HUES6 (cell line): ENCODE results near the gene LIX1L.
"Not testable (repeated sequence)": the region's sequence is repeated elsewhere in the genome, so short reads cannot be mapped to it uniquely, and the experiment has no call there.

Experiments used
- H3K27ac ChIP-seq: 2 replicates; pipeline ENCODE4 v1.7.0; 2013; ENCODE audit warnings: low read depth, mild to moderate bottlenecking, low read length, inconsistent platforms
- H3K27me3 ChIP-seq: 2 replicates; pipeline ENCODE4 v1.6.1; 2013; ENCODE audit warnings: low read length; ENCODE audit not compliant: control insufficient read depth, insufficient read depth
- H3K36me3 ChIP-seq: 2 replicates; pipeline ENCODE4 v1.6.1; 2013; ENCODE audit warnings: low read length; ENCODE audit not compliant: control insufficient read depth, insufficient read depth
- H3K4me1 ChIP-seq: 2 replicates; pipeline ENCODE4 v1.6.1; 2013; ENCODE audit warnings: low read length; ENCODE audit not compliant: control insufficient read depth, insufficient read depth
- H3K4me3 ChIP-seq: 2 replicates; pipeline ENCODE4 v1.5.1; 2013; ENCODE audit warnings: low read depth, low read length
- H3K9ac ChIP-seq: one replicate; pipeline ENCODE4 v1.6.1; 2013; ENCODE audit warnings: mild to moderate bottlenecking, low read length
- H3K9me3 ChIP-seq: 2 replicates; pipeline ENCODE4 v1.6.1; 2013; ENCODE audit warnings: low read depth, low read length; ENCODE audit not compliant: control insufficient read depth, insufficient read depth

LIX1L gene

GRCh38 chr1:145926686-145927062 lies 31.1 kb downstream of the LIX1L start:
- Histone ChIP-seq H3K4me1 (0 out of 2 replicates have a peak, but pooled peaks cover 5% of the 10 kb centered on the region), H3K9ac (peak overlapping the region; percentile 91), H3K36me3 (peaks cover 32% of the 10 kb centered on the region), H3K27ac (peak overlapping the region; percentile 96; the same call in 1 of the 2 replicates), H3K9me3 (no peaks in the 10 kb centered on the region), H3K4me3 (peak overlapping the region; percentile 89), H3K27me3 (no peaks in the 10 kb centered on the region)

GRCh38 chr1:145922266-145922665 lies 35.6 kb downstream of the LIX1L start:
- H3K4me1 ChIP-seq, result peaks cover 7% of the 10 kb centered on the region
- H3K9me3 ChIP-seq, result no peaks in the 10 kb centered on the region
- no peaks in the 10 kb centered on the region for H3K27me3 ChIP-seq
- peaks cover 35% of the 10 kb centered on the region for H3K36me3 ChIP-seq
- H3K4me3 ChIP-seq, result no peak overlapping the region
- H3K9ac ChIP-seq, result no peak overlapping the region
- H3K27ac ChIP-seq, result no peak overlapping the region

DNA sequence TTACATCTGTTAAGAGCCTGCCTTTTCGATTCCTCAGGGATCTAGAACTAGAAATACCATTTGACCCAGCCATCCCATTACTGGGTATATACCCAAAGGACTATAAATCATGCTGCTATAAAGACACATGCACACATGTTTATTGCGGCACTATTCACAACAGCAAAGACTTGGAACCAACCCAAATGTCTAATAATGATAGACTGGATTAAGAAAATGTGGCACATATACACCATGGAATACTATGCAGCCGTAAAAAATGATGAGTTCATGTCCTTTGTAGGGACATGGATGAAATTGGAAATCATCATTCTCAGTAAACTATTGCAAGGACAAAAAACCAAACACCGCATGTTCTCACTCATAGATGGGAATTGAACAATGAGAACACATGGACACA lies 37.5 kb downstream of the LIX1L start:
- H3K9ac ChIP-seq, H3K27ac ChIP-seq, H3K9me3 ChIP-seq, H3K4me1 ChIP-seq, H3K27me3 ChIP-seq, H3K4me3 ChIP-seq: not testable (repeated sequence)
- peaks cover 22% of the 10 kb centered on the region for H3K36me3 ChIP-seq

DNA sequence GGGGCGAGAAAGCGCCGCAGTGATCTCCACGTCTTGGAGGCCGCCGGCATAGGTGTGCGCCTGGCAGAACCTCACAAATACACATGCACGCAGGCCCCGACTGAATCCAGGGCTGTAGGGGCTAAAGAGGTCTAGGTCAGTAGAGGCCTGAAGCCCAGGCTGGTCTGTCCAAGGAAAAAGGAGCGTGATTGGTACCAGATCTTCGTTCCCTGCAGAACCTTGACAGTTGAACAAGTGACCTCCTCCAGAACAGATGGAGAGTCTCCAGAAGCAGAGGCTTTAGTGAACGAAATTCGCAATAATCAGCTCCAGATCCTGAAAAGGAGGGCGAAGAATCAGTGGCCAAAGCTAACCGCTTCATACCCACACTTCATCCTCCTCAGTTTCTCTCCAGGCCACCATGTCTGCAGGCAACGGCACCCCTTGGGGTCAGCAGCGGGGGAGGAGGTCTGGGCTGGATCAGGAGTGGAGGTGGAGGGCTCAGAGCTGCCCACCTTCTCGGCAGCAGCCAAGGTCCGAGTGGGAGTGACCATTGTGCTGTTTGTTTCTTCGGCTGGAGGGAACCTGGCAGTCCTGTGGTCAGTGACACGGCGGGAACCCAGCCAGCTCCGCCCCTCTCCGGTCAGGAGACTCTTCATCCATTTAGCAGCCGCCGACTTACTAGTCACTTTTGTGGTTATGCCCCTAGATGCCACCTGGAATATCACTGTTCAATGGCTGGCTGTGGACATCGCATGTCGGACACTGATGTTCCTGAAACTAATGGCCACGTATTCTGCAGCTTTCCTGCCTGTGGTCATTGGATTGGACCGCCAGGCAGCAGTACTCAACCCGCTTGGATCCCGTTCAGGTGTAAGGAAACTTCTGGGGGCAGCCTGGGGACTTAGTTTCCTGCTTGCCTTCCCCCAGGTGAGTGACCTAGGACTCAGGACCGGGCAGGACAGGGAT lies 38.6 kb downstream of the LIX1L start:
- Histone ChIP-seq H3K36me3 (peaks cover 21% of the 10 kb centered on the region), H3K27me3 (no peaks in the 10 kb centered on the region), H3K9me3 (no peaks in the 10 kb centered on the region), H3K4me1 (peaks cover 7% of the 10 kb centered on the region), H3K27ac (no peak overlapping the region), H3K4me3 (peak overlapping the region; percentile 84), H3K9ac (peak overlapping the region; percentile 80)

DNA sequence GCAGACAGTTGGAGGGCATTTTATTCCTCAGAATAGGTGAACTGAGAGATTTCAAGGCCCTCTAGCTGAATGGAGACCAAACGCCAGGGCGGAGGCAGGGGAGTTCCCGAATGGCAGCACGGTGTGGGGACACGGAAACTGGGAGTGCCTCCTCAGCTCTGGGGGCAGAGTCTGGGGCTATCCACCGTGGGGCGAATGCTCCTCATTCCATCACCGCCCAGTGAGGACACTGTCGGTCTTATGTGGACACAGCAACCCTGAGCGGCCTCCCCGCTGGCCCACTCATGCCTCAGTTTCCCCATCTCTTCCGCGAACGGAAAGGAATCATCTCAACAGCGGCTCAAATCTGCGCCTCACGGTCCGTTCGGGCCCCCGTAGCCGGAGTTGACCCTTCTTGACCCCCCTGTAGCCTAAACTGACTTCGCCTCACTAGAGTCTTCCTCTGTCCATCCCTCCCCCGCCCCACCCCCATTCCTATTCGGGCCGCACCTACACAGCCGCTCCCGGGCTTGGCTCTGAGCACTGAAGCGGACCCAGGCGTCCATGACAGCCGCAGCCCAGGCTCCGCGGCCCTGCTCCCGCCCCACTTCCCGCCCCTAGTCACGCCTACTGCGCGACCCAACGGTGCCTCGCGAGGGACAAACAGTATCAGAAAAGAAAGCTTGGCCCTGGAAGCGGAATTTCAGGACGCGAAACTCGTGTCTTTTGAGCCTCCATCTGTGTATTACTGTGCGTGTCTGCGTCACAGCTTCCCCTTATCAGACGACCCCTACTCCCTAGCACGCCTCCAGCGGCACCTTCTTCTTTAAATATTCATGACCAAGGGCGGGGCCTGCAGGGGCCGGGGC lies 39.4 kb downstream of the LIX1L start, which contains the start of gene PEX11B:
TSS of gene PEX11B (minus strand) at position 574 of the 848 bp plus-strand sequence. CDS start at position 545, 29 bp downstream.
- Histone ChIP-seq H3K4me3 (peak within 1 kb of the TSS; percentile 84), H3K27ac (no peak within 1 kb of the TSS), H3K9me3 (no peaks in the 10 kb centered on the region), H3K9ac (peak within 1 kb of the TSS; percentile 80), H3K4me1 (peaks cover 7% of the 10 kb centered on the region), H3K36me3 (peaks cover 14% of the 10 kb centered on the region), H3K27me3 (no peaks in the 10 kb centered on the region)

GRCh38 chr1:145917595-145917994 lies 40.2 kb downstream of the LIX1L start:
- Histone ChIP-seq H3K9me3 (no peaks in the 10 kb centered on the region), H3K27ac (no peak overlapping the region), H3K9ac (peak overlapping the region; percentile 80), H3K36me3 (peaks cover 7% of the 10 kb centered on the region), H3K4me3 (peak overlapping the region; percentile 84), H3K4me1 (peaks cover 7% of the 10 kb centered on the region), H3K27me3 (no peaks in the 10 kb centered on the region)

GRCh38 chr1:145916745-145917144 lies 41.1 kb downstream of the LIX1L start:
- H3K36me3 ChIP-seq, result peaks cover 10% of the 10 kb centered on the region; the same call in 1 of the 2 replicates
- H3K27me3 ChIP-seq, result no peaks in the 10 kb centered on the region
- H3K4me1 ChIP-seq, result peaks cover 7% of the 10 kb centered on the region
- no peaks in the 10 kb centered on the region for H3K9me3 ChIP-seq
- no peak overlapping the region for H3K9ac ChIP-seq
- H3K4me3 ChIP-seq, result no peak overlapping the region
- H3K27ac ChIP-seq, result no peak overlapping the region

- Histone ChIP-seq H3K9ac (no peak overlapping the region), H3K4me1 (peaks cover 6% of the 10 kb centered on the region; the same call in 1 of the 2 replicates), H3K9me3 (no peaks in the 10 kb centered on the region), H3K4me3 (no peak overlapping the region), H3K27ac (no peak overlapping the region), H3K27me3 (no peaks in the 10 kb centered on the region), H3K36me3 (peaks cover 13% of the 10 kb centered on the region)
Measured at GRCh38 chr1:145912128-145912641, 45.6 kb downstream of the LIX1L start.

- Histone ChIP-seq H3K27me3 (no peaks in the 10 kb centered on the region), H3K4me3 (no peak overlapping the region), H3K36me3 (peaks cover 13% of the 10 kb centered on the region), H3K9me3 (no peaks in the 10 kb centered on the region), H3K9ac (no peak overlapping the region), H3K4me1 (peaks cover 8% of the 10 kb centered on the region; the same call in 1 of the 2 replicates), H3K27ac (no peak overlapping the region)
Measured at GRCh38 chr1:145908653-145909052, 49.2 kb downstream of the LIX1L start.

DNA sequence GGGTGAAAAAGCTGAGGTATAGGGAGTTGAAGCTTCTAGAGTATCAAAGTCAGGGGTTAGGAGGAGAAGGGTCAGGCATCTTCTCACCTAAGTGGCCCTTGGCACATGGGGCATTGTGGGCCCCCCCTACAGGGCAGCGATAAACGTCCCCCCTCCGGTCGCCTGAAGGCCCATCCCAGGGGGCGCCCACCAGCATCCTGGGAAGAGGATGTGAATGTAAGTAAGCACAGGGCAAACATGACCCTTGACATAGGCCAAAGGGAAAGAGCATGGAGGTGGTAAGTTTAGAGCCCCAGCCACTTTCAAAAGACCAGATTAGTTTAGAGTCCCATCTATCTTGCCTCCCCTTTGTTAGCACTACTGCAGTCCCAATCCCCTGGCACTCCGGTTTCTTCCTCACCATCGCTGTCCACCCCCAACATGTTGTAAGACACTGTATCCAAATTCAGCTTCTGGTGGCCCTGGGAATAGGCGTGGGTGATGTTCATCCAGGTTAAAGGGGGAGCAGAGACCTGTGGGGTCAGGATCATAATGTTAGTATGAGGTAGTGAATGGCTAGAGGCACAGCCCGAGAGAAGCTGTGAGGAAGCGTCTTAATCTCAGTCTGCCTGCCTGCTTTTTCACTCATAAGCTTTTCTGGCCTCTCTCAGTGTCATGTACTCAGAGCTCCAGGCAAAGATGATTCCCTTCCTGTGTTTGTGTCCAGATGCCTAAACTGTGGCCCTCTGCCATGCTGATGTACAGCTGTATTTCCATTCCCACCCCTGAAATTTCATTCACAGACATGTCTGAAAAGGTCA lies 50.7 kb downstream of the LIX1L start:
- peaks cover 8% of the 10 kb centered on the region; the same call in 1 of the 2 replicates for H3K4me1 ChIP-seq
- no peaks in the 10 kb centered on the region for H3K9me3 ChIP-seq

More for the DNA sequence above, 50.7 kb downstream of the LIX1L start:
- Histone ChIP-seq H3K27ac (no peak overlapping the region), H3K9ac (no peak overlapping the region), H3K36me3 (peaks cover 10% of the 10 kb centered on the region), H3K27me3 (no peaks in the 10 kb centered on the region), H3K4me3 (no peak overlapping the region)
